Brain microvascular endothelial cell (primary cell): ENCODE measurements around the gene PTGR3.
A peak's percentile ranks its signal among the peaks of the same experiment; 100 is the strongest.

Source experiments
- DNase-seq: peaks from one replicate; pipeline ENCODE4 v3.0.0-alpha.2; 2020
- H3K27ac ChIP-seq: fragments of 250-450 bp; sonication (Bioruptor Pico); 2 replicates; pipeline ENCODE4 v1.5.1; 2020; ENCODE audit warnings: mild to moderate bottlenecking, moderate library complexity
- H3K27me3 ChIP-seq: fragments of 250-450 bp; sonication (Bioruptor Pico); replicated peaks from 2 replicates; pipeline ENCODE4 v1.5.1; 2020; ENCODE audit warnings: mild to moderate bottlenecking
- H3K36me3 ChIP-seq: fragments of 250-450 bp; sonication (Bioruptor Pico); replicated peaks from 2 replicates; pipeline ENCODE4 v1.5.1; 2020; ENCODE audit warnings: mild to moderate bottlenecking
- H3K4me3 ChIP-seq: 2 replicates; pipeline ENCODE4 v1.5.1; 2011; ENCODE audit warnings: low read depth, mild to moderate bottlenecking, control low read depth, low read length, moderate library complexity
- in situ Hi-C: cut with HindIII; loops from 2 replicates; pipeline ENCODE4 v1.10.0; 2017; ENCODE audit warnings: low sequenced_read_pairs, low pct_ligation_motif_present
- TF ChIP-seq, protein P1 (sequence below): IDR thresholded peaks from 2 replicates; pipeline ENCODE4 v1.5.1; 2011; ENCODE audit warnings: low read depth, mild to moderate bottlenecking, moderate library complexity, low read length, control low read depth, inconsistent platforms; ENCODE audit errors: missing control alignments

Gene PTGR3

DNA sequence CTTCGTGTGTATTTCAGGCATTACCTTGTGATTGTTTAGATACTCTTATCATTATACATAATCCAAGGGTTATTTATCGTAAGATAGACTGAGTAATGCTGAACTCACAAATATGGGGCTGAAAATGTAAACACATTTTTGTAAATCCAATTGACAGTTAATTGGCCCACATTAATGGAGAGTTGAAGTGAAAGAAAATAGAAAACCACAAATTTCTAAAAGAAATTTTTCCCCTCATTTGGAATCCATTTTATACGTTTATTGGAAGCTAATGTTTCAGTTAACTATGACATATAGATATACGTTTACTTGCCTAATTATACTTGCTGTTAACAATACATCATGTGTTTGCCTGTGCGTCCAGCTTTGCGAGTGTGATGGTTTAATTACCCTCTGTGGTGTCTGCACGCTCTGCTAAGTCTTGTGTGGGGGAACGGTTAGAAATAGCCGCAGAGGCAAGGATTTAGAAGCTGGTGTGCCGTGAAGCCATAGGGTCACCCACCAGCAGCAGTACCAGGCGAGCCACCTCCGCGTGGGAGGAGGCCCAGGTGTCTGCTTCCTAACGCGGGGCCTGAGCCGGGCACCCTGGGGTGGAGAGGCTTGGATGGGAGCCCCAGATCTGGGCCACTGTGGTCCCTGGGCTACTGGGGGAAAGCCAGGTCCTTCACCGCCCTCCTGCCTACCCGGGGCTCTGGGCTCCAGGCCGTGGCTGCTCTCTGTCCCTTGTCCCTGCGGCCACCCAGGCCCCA lies 39.7 kb upstream of the PTGR3 start:
- H3K27ac ChIP-seq = no peak overlapping the region
- H3K4me3 ChIP-seq = no peak overlapping the region
- in situ Hi-C loops = no loop called here
- no peaks in the 10 kb centered on the region for H3K27me3 ChIP-seq
- H3K36me3 ChIP-seq = no peaks in the 10 kb centered on the region
- no peak for DNase-seq
- TF ChIP-seq, protein P1, sequence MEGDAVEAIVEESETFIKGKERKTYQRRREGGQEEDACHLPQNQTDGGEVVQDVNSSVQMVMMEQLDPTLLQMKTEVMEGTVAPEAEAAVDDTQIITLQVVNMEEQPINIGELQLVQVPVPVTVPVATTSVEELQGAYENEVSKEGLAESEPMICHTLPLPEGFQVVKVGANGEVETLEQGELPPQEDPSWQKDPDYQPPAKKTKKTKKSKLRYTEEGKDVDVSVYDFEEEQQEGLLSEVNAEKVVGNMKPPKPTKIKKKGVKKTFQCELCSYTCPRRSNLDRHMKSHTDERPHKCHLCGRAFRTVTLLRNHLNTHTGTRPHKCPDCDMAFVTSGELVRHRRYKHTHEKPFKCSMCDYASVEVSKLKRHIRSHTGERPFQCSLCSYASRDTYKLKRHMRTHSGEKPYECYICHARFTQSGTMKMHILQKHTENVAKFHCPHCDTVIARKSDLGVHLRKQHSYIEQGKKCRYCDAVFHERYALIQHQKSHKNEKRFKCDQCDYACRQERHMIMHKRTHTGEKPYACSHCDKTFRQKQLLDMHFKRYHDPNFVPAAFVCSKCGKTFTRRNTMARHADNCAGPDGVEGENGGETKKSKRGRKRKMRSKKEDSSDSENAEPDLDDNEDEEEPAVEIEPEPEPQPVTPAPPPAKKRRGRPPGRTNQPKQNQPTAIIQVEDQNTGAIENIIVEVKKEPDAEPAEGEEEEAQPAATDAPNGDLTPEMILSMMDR = no peak

DNA sequence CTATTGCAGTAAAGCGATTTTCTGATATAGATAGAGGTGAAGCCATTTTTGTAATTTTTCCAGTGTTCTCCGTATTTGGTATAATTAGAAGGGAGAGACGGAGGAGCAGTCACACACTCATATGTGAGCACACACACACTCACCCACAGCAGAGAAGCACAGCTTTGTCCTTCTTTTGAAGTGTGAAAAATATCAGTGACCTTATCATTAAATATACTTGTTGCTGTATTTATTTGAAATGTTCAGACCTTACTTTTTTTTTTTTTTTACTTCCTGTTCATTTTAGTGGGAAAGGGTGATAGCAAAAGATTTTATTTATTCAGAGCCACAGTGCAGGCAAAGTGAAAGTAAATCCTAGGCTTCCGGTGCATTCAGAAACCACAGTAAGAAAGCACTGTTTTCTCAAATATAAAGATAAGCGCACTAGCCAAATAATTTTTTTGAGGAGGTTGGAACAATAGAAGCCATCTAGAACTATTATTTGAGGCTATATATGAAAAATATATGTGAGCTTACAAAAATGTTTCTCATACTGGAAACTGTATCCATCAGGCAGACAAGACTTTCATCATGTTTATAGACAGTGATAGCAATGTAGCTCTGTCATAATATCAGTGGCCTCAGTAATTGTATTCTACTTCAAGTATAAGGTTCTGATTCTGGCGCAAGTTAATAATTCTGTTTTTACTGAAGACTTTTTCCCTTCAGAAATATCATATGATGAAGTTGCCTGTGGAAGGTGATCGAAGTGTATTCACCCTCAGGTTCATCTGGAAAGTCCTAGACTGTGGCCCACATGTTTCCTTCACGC lies 38.9 kb upstream of the PTGR3 start:
- in situ Hi-C loops = no loop called here

DNA sequence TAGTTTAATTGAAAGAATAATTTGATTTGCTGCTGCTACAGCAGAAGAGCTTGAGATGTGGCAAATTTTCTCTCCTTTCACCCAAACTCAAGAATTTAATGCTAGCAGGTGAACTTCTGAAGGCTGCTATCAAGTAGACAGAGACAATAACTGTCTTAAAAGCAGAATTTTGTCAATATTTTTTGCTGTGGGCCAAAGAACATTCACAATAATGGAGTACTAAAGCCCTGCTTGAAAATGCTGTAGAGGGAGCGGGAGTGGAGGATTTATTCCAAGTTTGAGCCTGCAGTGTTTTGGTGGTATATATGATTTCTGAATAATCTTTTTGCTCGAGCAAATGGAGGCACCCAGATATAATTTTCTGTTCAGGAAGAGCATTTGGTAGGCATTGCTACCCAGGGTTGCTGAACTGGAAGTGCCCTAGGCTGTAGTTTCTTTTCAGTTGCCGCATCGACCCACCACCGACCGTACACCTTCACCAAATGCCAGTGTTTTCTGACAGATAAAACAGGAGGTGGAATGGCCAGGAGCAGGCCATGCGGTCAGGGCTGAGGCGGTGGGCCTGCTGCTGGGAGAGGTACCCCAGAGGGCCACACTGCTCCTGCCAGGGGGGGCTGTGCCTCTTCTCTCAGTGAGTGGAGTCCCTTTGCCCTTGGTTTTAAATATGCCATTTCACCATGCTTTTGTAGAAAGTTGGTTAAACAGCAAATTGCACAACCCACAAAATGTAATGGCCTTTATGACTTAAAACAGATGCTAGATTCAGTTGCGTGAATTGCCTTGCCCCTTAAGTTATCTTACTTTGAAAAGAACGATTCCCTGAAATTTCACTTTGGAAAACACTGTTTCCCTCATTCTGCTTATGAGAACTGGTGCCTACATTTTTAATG lies 38.0 kb upstream of the PTGR3 start:
- in situ Hi-C loops = no loop called here
- Histone ChIP-seq H3K36me3 (no peaks in the 10 kb centered on the region), H3K27me3 (no peaks in the 10 kb centered on the region), H3K27ac (peak overlapping the region; percentile 36), H3K4me3 (peak overlapping the region; percentile 24)
- no peak for DNase-seq
- TF ChIP-seq, protein P1 = peak; percentile 1

More for the DNA sequence above, 38.9 kb upstream of the PTGR3 start:
- no peaks in the 10 kb centered on the region for H3K27me3 ChIP-seq
- H3K4me3 ChIP-seq = peak overlapping the region; percentile 24
- no peaks in the 10 kb centered on the region for H3K36me3 ChIP-seq
- H3K27ac ChIP-seq = peak overlapping the region; percentile 36
- peak; percentile 63 for DNase-seq
- TF ChIP-seq, protein P1 = no peak

DNA sequence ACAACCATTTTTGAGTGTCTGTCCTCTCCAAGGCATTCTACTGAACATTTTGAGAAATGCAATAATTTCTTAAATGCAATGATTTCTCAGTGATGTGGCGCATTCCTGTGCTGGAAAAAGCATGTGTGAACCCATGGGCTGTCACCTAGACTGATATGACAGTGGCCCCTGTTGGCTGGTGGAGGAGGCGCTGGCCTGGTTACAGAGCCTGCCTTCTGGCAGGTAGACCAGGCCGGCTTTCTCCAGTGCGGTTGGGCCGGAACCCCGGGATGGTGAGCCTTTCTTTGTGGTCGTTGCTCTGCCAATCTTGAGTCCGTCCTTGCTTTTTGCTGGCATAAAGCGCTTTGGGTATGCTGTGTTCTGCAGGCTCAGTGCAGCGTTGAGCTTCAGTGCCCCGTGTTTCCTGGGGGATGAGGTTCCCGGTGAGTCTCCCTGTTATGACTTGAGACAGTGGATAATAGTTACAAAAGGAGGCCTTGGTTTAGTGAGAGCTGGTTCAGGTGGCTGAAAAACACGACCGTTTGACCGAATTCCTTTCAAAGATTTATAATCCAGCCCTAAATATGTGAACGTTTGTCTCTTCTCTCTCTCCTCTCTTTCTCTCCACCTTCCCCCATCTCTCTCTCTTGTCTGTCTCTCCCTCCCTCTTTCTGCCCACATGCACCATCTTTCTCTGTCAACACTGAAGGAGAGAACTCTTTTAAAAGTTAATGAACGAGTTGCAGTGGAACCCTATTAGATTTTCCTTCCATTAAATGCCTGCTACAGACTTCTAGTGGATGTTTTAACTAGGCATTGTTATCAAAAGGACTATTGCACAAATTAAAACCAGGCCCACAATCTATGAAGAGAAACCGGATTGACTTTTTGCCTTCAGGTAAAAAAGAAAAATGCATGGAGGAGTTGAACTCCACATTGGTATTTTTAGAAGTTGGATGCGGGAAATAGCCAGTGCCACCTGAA lies 35.7 kb upstream of the PTGR3 start:
- no peak overlapping the region for H3K27ac ChIP-seq
- H3K27me3 ChIP-seq = no peaks in the 10 kb centered on the region
- H3K4me3 ChIP-seq = no peak overlapping the region
- no peaks in the 10 kb centered on the region for H3K36me3 ChIP-seq
- in situ Hi-C loops = no loop called here
- TF ChIP-seq, protein P1 = peak; percentile 45
- DNase-seq = no peak

DNA sequence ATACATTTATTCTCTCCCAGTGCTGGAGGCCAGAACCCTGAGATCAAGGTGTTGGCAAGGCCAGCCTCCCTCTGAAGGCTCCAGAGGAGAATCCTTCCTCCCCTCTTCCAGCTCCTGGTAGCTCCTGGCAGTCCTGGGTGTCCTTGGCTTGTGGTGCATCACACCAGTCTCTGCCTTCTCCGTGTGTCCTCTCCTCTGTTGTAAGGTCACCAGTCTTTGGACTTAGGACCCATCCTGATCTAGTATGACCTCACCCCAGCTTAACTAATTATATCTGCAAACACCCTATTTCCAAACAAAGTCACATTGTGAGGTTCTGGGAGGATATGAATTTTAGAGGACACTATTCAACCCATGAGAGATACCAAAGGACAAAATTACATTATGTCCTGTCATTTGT lies 32.8 kb upstream of the PTGR3 start:
- no peak overlapping the region for H3K4me3 ChIP-seq
- no peaks in the 10 kb centered on the region for H3K36me3 ChIP-seq
- TF ChIP-seq, protein P1 = no peak
- H3K27me3 ChIP-seq = no peaks in the 10 kb centered on the region
- DNase-seq = no peak
- H3K27ac ChIP-seq = no peak overlapping the region
- in situ Hi-C loops = no loop called here
